HT1080 (cell line): ENCODE data around the gene LAMTOR3. TPM values are rescaled to one million over a fixed set of nuclear protein-coding genes. Genes with fewer than 3 reads are reported as not detected.
A peak's percentile ranks its signal among the peaks of the same experiment; 100 is the strongest.

Source experiments
- DNase-seq: peaks from one replicate; pipeline ENCODE4 v3.0.0-alpha.2; 2015; ENCODE audit warnings: low read depth
- polyA plus RNA-seq, 2 experiments: library from polyadenylated mRNA; depleted of rRNA; stranded (reverse); fragments of >200 nt; gene quantifications; 2 replicates each; pipeline ENCODE4 v1.2.3, GENCODE V29; 2015
- total RNA-seq: library from RNA; depleted of rRNA; stranded (reverse); fragments of >200 nt; shearing (Covaris generic); gene quantifications from 2 replicates; pipeline ENCODE4 v1.2.3, GENCODE V29; 2014; rRNA removed

The LAMTOR3 gene
- total RNA-seq: 38.5 and 40.7 TPM in 2 replicates
- polyA plus RNA-seq (2015; cell fraction: cytosol; rRNA removed): 55.1 and 58.8 TPM in 2 replicates
- polyA plus RNA-seq (2015; cell fraction: nucleus; rRNA removed): 31.9 and 43.8 TPM in 2 replicates

- peak; percentile 84 for DNase-seq
These were observed at the start of gene LAMTOR3 for GRCh38 chr4:99894161-99894997. TSS of gene LAMTOR3 (minus strand) at chr4:99894427. CDS start at chr4:99893963, 464 bp downstream.

GRCh38 chr4:99938243-99938753, 44.1 kb upstream of the LAMTOR3 start:
- no peak for DNase-seq

- no peak for DNase-seq
These were observed 40.7 kb upstream of the LAMTOR3 start for GRCh38 chr4:99934891-99935290.

- DNase-seq: no peak
These were observed 33.3 kb upstream of the LAMTOR3 start for GRCh38 chr4:99927566-99927965.

GRCh38 chr4:99921174-99921573, 26.9 kb upstream of the LAMTOR3 start:
- no peak for DNase-seq

- DNase-seq: no peak
These were observed 24.4 kb upstream of the LAMTOR3 start for GRCh38 chr4:99918656-99919055.

- DNase-seq: no peak
These were observed 23.3 kb upstream of the LAMTOR3 start for GRCh38 chr4:99917575-99917974.

- DNase-seq: no peak
These were observed 21.2 kb upstream of the LAMTOR3 start for GRCh38 chr4:99915449-99915848.

- DNase-seq: no peak
These were observed 771 bp upstream of the LAMTOR3 start for GRCh38 chr4:99894998-99895397.

GRCh38 chr4:99893839-99894160, 427 bp downstream of the LAMTOR3 start:
- DNase-seq: no peak

- no peak for DNase-seq
These were observed 1.2 kb downstream of the LAMTOR3 start for GRCh38 chr4:99893029-99893428.

GRCh38 chr4:99891351-99891750, 2.9 kb downstream of the LAMTOR3 start:
- no peak for DNase-seq

GRCh38 chr4:99887837-99888236, 6.4 kb downstream of the LAMTOR3 start:
- no peak for DNase-seq

- peak; percentile 72 for DNase-seq
These were observed 8.1 kb downstream of the LAMTOR3 start for GRCh38 chr4:99886146-99886545.

- no peak for DNase-seq
These were observed 8.5 kb downstream of the LAMTOR3 start for GRCh38 chr4:99885687-99886086.

GRCh38 chr4:99885063-99885664, 9.1 kb downstream of the LAMTOR3 start:
- DNase-seq: no peak

- no peak for DNase-seq
These were observed 14.8 kb downstream of the LAMTOR3 start for GRCh38 chr4:99879458-99879857.

GRCh38 chr4:99878604-99879003, 15.6 kb downstream of the LAMTOR3 start:
- DNase-seq: no peak

GRCh38 chr4:99876946-99877345, 17.3 kb downstream of the LAMTOR3 start:
- DNase-seq: no peak

- no peak for DNase-seq
These were observed 19.2 kb downstream of the LAMTOR3 start for GRCh38 chr4:99875071-99875470.

- DNase-seq: no peak
These were observed 21.7 kb downstream of the LAMTOR3 start for GRCh38 chr4:99872570-99872969.

- peak; percentile 50 for DNase-seq
These were observed 26.1 kb downstream of the LAMTOR3 start for GRCh38 chr4:99868126-99868596.
